Effector CD8-positive, alpha-beta T cell (primary cell): ENCODE results near the gene MUTYH.

Experiments used
- DNase-seq: peaks from one replicate; lab custom pipeline; 2025; lab: John Stamatoyannopoulos, UW

Gene MUTYH

DNA sequence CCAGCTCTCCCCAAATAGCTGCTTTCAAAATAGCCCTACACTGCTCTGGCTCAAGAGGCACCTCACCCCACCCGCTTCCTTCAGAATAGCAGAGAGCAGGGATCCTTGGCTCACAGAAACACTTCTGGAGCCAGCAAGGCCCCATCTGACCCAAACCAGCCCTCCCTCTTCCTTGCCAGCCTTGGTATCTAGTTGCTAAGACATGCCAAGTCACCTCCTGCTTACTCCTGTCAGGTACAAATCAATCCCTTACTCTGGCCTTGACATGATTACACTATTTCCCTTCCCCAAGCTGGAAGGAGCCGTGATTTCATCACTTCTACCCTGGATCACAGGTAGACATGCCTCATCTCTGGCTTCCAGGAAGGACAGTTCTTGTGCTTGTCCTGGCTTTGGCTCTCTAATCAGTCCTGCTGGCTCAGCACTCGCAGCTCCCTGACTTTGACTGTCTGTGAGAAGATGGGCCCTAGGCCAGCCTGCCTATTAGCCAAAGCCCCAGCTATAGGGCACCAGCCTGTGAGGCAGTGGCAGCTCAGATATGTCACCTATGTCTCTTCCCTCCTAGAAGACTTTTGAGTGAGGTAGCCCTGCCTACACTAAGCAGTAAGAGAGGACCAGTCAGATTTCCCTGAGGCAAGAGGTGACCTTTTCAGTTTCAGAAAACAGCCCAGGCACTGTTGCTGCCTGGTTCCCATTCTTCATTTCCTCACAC lies 8.9 kb upstream of the MUTYH start:
- no peak for DNase-seq

DNA sequence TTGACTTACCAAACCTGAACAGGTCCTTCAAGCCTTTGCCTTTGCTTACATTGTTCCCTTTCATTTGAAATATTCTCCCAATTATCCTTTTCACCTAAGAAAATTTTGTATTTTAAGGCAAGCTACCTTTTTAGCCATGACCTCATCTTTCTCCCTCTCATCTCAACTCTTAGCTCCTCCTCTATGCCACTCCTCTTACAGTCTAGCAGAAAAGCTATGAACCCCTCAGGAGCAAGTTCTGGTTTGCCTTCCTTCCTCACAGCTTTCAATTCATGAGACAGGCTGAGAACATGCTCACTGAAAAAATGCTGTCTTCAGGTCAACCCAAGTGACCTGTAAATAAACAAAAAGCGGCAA lies 8.3 kb upstream of the MUTYH start:
- DNase-seq: no peak

DNA sequence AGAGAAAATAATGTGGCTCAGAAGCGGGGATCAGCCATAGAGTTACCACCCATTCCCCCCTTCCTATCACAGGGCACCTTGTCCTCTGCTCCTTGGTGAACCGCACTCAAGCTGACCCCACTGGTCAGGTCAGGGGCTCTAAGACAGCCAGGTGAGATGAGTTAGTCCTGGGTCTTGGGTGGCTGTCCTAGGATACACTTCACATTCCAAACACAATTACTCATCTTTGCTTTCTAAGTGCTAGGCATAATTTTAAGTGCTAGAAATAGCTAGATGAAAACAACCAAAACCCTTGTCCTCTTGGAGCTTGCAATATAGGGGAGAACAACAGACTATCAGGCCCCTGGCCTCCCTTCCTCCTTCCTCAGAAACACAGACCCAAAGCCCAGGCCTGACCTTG lies 7.8 kb upstream of the MUTYH start:
- DNase-seq: no peak

DNA sequence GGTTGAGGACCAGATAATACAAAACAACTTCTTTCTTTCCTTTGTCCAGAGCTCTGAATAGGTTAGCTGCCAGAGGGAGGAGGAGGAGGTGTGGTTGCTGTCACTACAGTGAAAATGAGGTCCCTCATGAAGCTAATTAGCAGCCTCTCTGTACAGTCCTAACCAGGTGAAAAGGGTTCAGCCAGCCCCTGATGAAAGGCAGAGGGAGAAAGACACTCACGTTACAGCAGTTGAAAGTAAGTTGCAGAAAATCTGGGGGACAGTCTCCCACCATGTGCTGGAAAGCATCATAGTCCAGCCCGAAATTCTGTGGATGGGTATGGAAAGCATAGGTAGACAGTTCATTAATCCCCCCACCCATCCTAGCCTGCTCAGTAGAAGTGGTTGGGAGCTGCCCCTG lies 6.2 kb upstream of the MUTYH start:
- DNase-seq: no peak

DNA sequence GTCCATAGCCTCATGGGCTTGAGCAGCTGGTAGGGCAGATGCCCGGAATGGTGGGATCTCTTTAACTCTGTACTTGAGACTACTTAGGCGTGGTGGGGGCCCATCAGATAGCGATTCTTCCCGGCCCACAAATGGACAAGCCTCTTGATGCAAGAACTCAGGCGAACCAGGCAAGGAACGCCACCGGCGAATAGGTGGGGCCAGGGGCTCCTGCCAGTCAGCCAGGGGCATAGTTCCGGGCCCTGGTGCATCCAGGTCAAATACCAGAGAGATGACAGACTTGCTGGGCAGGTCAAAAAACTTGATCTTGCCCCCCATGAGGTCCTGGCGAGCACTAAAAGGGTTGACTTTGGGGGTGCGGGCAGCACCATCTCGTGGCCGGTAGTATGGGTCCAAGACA lies 4.8 kb upstream of the MUTYH start:
- DNase-seq: no peak

DNA sequence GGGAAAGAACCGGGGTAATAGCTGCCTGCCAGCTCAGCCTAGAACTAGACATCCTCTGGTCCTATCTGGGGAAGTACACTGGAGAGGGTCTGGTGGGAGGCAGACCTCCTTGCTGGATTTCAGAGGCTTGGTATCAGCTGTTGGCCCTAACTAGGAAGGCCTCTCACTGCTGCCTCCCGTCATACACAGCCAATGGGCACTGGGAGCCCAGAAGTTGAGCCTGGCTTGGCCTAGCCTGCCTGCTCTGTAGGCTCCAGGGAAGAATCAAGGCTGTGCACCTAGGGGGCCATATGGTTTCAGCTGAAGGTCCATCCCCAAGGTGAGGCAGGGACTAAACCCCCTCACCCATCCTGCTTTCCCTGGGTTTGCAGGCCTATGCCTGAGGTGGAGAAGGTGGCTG lies 4.3 kb upstream of the MUTYH start:
- DNase-seq: no peak

DNA sequence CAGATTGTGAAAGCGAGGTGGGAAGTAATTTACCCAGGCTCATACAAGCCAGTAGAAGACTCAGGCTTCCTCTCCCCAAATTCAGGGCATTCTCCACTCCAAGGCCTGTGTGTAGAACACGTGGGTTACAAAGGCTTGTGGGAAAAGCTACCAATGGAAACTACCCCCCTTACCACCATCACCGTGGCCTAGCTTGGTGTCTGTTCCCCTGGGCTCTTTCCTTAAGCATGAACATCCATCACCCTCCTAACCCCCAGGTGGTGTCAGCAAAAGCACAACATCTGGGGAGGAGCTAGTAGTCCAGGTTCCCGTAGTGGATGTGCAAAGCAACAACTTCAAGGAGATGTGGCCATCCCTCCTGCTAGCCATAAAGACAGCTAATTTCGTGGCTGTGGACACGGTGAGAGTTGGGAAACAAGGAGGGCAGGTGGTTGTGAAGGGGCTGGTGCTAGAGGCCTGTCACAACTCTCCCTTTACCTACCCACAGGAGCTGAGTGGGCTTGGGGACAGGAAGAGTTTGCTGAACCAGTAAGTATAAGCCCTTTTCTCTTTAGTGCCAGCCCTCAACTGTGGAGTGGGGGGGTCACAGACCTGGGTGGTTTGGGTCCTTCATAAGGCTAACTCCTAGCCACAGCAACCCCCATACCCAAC lies 701 bp upstream of the MUTYH start:
- DNase-seq: no peak

DNA sequence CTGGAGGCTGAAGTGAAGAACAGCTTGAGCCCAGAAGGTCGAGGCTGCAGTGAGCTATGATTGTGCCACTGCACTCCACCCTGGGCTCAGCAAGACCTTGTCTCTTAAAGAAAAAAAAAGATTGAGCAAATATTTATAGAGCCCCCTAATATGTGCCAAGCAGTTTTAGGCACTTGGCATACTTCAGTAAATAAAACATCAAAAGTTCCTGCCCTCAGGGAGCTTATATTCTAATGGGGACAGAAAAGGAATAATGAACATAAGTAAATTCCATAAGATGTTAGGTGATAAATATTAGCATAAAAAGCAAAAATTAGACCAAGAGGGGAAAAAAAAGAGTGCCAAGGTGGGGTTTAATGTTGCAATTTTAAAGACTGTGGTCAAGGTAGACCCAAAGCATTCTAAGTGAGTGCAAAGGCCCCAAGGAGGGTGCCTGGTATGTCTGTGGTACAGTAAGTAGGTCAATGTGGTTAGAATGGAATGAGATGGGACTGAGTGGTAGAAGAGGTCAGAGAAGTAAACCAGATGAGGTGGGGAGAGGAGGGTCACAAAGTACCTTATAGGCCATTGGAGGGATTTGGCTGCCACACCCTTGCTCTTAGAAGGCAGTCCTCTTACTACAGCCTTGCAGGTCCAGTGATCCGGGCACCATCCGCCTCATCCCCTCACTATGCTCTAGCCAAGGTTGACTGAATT lies 2.5 kb downstream of the MUTYH start:
- no peak for DNase-seq

DNA sequence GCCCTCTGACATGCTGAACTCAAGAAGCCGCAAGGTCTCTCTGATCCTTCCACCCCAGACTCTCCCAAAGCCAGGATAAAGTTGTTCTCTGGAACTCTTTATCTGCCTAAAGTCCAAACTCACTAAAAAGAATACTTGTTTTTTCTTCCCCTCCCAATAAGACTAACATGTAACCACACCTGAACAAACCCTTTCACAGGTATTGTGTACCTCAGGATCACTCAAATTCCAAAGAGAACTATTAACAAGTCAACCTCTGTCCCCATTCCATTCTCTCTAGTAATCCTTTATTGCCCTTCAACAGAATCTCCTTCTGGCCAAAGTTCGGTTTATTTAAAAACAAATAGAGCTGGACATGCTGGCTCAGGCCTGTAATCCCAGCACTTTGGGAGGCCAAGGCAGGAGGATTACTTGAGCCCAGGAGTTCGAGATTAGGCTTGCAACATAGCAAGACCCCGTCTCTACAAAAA lies 4.3 kb downstream of the MUTYH start:
- no peak for DNase-seq

DNA sequence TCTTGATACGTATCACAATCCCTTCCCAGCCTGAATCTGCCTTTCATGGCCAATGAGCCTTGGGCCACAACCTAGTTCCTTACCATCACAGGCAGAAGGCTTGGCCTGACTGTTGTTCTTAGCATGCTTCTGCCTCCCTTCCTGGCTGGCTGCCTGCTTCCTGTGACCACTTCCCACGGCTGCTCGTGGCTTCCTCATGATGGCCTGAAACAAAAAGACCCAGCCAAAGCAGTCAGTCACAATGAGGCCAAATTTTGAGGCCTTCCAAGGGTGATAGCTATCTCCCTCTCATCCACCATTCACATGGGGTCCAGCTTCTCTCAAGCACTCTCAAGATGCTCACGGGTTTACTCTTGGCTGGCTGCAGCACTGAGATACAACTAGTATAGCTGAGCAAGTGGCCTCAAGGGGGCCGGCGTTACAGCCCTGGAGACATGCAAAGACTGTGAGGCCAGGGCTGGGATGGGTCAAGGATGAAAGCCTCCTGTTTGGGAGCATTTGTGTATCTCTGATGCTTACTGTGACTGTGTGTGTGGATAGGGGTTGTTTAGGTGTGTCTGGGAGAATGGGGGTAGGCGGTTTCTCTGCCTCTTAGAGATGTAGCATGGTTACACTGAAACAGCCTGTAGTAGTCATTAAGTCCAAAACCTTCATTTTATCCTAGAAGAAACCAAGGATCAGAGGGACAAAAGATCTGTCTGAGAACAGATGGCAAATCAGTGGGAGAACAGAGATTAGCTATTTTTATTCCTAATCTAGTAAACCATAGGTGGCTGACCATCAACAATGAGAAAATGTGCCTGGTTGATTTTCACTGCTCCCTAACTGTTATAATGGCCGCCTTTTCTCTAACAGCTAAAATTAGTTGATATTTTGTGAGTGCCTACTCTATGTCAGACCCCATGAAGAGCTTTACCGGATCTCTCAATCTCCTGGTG lies 5.7 kb downstream of the MUTYH start:
- no peak for DNase-seq

DNA sequence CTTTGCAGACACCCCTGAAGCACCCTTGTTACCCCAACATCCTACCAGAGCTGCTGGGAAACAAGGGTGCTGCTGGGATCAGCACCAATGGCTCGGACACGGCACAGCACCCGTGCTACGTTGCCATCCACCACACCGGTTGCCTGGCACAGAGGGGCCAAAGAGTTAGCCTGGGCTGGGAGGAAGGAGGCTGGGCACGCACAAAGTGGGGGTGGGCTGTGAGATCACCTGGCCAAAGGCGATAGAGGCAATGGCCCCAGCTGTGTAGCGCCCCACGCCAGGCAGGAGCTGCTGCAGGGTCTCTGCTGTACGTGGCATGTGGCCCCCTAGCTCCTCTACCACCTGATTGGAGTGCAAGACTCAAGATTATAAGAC lies 7.9 kb downstream of the MUTYH start:
- DNase-seq: no peak

DNA sequence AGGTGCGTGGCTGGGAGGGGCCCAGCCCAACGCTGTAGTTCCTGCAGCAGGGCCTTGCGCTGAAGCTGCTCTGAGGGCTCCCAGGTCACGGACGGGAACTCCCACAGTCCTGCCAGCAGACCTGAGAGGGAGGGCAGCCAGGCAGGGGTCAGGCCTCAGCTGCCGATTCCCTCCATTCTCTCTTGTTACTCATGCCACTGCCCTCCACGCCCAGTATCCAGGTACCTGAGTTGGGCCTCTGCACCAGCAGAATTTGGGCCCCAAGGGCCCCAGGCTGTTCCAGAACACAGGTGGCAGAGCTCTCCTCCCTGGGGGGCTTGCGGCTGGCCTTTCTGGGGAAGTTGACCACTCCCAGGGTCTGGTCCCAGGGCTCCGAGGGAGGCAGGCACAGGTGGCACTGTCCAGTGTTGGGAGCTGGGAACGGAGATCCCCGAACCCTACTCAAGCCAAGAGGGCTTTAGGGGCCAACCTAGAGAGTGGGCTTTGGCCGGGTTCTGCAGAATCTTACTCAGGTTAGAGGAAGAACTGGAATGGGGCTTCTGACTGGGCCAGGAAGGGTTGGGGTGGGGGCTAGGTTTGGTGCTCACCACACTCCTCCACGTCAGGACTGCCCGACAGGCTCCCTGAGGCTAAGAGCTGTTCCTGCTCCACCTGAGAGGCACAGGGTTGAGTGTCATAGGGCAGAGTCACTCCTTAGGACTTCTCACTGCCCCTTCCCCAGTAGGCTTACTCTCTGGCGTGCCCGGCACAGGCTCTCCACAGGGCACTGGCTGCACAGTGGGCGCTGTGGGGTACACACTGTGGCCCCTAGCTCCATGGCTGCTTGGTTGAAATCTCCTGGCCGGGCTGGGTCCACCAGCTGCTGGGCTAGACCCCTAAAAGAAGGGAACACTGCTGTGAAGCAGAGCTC lies 8.5 kb downstream of the MUTYH start:
- DNase-seq: no peak

DNA sequence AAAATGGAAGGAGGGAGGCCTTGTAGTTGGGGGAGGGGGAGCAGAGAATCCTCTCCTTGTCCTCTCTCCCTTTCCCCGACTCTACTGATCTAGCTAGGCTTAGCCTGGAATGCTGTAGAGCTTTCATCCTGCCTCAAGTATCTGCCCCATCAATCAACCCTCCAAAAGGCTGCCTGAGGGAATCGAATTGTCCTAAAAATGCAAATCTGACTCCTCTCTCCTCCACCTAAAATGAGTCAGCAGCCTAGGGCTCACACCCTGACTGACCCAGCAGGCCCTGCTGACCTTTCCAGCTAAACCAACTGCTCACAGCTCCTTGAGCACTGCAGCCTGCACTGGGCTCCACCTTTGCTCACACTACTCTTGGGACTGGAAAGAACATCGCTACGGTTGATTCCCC lies 10.8 kb downstream of the MUTYH start:
- no peak for DNase-seq

DNA sequence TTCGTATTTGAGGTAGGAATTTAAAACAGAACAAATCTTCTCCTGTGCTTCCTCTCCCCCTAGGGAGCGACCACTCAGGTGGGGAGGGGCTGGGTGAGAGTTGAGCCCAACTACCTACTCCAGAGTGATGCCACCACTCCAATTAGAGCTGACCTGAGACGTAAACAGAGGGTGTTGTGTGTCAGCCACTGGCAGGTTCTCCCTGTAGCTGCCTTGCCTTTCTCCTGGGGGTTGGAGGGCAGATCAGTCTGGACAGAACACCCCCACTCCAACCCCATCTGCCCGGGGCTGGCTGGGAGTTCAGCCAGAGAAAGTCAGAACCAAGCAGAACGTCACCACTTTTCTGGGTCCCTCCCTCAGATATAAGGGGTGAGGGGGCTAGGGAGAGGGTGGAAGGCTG lies 11.6 kb downstream of the MUTYH start:
- no peak for DNase-seq

DNA sequence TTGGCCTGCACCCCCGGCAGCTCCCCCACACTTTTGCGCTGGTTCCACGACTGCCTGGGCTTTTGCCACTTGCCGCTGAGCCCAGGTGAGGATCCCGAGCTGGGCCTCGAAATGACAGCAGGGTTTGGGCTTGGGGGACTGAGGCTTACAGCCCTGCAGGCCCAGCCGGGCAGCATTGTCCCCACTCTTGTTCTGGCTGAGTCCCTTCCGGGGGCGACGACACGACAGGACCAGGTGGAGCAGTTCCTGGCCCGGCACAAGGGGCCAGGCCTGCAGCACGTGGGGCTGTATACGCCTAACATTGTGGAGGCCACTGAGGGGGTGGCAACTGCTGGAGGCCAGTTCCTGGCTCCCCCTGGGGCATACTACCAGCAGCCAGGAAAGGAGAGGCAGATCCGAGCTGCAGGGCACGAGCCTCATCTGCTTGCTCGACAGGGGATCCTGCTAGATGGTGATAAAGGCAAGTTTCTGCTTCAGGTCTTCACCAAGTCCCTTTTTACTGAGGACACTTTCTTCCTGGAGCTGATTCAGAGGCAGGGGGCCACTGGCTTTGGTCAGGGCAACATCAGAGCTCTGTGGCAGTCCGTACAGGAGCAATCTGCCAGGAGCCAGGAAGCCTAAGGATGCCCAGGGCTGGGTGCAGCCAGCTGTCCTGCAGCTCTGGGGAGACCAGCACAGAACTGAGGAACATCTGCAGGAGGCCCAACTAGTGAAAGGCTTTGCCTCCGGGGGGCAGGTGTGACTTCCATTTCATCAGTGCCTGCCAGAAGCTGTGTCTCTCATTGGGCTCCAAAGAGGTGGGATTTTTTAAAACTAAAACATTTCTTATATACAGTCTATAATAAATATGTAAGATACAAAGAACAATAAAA lies 12.4 kb downstream of the MUTYH start:
- DNase-seq: no peak

DNA sequence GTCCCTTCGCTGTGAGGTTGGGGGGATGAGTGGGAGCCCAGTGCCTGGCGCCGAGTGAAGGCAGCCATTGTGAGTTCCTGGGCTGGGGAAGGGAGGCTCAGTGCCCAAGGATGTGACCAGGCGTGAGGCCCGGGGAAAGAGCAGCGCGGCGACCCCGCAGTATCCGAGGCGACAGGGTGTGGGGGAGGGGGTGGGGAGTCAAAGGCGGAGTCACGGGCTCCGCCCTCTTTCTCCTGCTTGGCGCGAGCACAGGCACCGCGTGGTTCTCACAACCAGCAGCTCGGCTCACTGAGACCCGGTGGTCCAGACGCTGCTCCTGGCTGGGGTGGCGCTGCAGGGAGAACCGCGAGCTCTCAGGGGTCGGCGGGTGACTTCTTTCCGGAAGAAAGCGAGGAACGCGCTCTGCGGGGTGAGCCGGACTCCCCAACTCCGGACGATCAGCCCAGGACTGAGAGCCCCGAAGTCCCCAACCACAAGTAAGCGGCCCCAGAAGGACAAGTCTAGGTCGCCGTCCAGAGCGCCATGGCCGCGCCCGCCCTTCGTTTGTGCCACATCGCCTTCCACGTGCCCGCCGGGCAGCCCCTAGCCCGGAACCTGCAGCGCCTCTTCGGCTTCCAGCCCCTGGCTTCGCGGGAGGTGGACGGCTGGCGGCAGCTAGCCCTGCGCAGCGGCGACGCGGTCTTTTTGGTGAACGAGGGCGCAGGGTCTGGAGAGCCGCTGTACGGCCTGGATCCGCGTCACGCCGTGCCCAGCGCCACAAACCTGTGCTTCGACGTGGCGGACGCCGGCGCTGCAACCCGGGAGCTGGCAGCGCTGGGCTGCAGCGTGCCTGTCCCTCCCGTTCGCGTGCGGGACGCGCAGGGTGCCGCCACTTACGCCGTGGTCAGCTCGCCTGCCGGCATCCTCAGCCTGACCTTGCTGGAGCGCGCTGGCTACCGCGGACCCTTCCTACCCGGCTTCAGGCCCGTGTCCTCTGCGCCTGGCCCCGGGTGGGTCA lies 13.3 kb downstream of the MUTYH start, which contains the start of gene HPDL:
Gene HPDL (plus strand): TSS at position 269 of the 997 bp plus-strand sequence. CDS start 254 bp downstream, at position 523.
- peak; percentile 53 for DNase-seq

DNA sequence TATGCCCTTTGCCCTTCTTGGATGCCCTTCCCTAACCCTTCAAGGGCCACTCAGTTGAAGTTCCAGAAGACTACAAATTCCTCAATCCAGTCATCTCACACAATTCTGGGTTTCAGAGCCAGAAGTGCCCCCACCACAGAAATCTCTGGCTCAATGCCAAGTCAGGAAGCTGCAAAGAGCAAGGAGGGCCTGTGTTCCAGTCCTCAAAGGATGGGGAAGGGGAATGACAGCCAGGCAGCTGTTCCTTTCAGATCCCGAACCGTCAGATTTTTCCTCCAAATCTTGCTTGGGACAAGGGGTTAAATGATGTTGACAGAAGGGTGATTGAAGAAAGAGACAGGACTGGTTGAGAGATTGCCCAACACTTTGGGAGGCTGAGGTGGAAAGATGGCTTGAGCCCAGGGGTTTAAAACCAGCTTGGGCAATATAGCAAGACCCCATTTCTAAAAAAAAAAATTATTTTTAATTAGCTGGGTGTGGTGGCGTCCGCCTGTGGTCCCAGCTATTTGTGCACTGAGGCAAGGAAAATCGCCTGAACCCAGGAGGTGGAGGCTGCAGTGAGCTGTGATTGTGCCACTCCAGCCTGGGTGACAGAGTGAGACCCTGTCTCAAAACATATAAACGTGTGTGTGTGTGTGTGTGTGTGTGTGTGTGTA lies 14.3 kb downstream of the MUTYH start:
- no peak for DNase-seq

DNA sequence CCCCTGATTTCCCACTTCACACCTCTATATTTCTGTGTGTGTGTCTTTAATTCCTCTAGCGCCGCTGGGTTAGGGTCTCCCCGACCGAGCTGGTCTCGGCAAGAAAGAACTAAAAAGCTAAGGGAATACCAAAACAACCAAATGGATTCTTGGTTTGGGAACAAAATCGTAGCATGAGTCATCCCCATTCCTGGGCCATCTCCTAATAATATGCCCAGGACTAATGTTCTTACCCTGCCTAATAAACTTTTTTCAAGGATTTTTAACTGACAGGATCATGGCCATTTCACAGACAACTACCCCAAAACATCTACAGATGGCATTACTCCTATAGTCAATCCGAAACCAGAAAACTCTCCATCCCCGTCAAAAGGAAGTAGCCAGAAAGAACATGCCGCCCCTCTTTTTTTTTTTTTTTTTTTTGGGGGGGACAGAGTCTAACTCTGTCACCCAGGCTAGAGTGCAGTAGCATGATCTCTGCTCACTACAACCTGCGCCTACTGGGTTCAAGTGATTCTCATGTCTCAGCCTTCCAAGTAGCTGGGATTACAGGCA lies 17.7 kb downstream of the MUTYH start:
- DNase-seq: no peak
